Upper lobe of left lung (tissue), 4 donors: ENCODE data around the gene PSMA7.

Experiments
- CTCF ChIP-seq, 6 experiments: fragments of 450-650 bp in 4 of 6; fragments of 200-600 bp in 2 of 6; sonication (generic) in 2 of 6; IDR thresholded peaks; one replicate each; pipeline ENCODE4 v1.5.1; 2016 to 2019; ENCODE audit warnings: antibody characterized with exemption in 6 of 6
- EP300 ChIP-seq, 4 donors: sonication (generic); formaldehyde crosslinking; IDR thresholded peaks; one replicate each; pipeline ENCODE4 v1.5.1; 2017; ENCODE audit warnings: antibody characterized with exemption in 4 of 4, control low read depth in 2 of 4

- no peak for TF ChIP-seq EP300 (IDR thresholded peaks at IDR 0.05)
- no peak for TF ChIP-seq CTCF (IDR thresholded peaks at IDR 0.05)
These were observed 7.0 kb upstream of the PSMA7 start for GRCh38 chr20:62150310-62150575.
